Smooth muscle cell (in vitro differentiated cells): ENCODE data around the gene CHD6. TPM values are rescaled to one million over a fixed set of nuclear protein-coding genes. Genes with fewer than 3 reads are reported as not detected.

ENCODE experiments used
- DNase-seq: peaks from one replicate; lab custom pipeline; 2025; ENCODE audit not compliant: unreplicated experiment; lab: John Stamatoyannopoulos, UW
- H2AFZ ChIP-seq: fragments of 200-600 bp; sonication (generic); 2 replicates; pipeline ENCODE4 v1.6.0; 2016; ENCODE audit warnings: antibody characterized with exemption, low read depth, mild to moderate bottlenecking
- H3F3A ChIP-seq: fragments of 200-600 bp; sonication (generic); 2 replicates; pipeline ENCODE4 v1.6.0; 2017; ENCODE audit warnings: antibody characterized with exemption, low read depth
- H3K27ac ChIP-seq: fragments of 200-600 bp; sonication (generic); 2 replicates; pipeline ENCODE4 v1.5.1; 2016; ENCODE audit warnings: low read depth, mild to moderate bottlenecking
- H3K27me3 ChIP-seq: fragments of 200-600 bp; sonication (generic); 2 replicates; pipeline ENCODE4 v1.6.1; 2016; ENCODE audit warnings: low read depth, mild to moderate bottlenecking
- H3K36me3 ChIP-seq: fragments of 200-600 bp; sonication (generic); 2 replicates; pipeline ENCODE4 v1.5.1; 2016; ENCODE audit warnings: low read depth
- H3K4me1 ChIP-seq: fragments of 200-600 bp; sonication (generic); 2 replicates; pipeline ENCODE4 v1.5.1; 2016; ENCODE audit warnings: low read depth
- H3K4me2 ChIP-seq: fragments of 200-600 bp; sonication (generic); 2 replicates; pipeline ENCODE4 v1.6.0; 2016; ENCODE audit warnings: mild to moderate bottlenecking
- H3K4me3 ChIP-seq: fragments of 200-600 bp; sonication (generic); 2 replicates; pipeline ENCODE4 v1.5.1; 2016; ENCODE audit warnings: mild to moderate bottlenecking
- H3K79me2 ChIP-seq: fragments of 200-600 bp; sonication (generic); 2 replicates; pipeline ENCODE4 v1.6.0; 2016; ENCODE audit warnings: low read depth, mild to moderate bottlenecking
- H3K9ac ChIP-seq: fragments of 200-600 bp; sonication (generic); 2 replicates; pipeline ENCODE4 v1.6.0; 2016; ENCODE audit warnings: low read depth
- H3K9me3 ChIP-seq: fragments of 200-600 bp; sonication (generic); replicated peaks from 2 replicates; pipeline ENCODE4 v1.5.1; 2016; ENCODE audit warnings: low read depth
- H4K20me1 ChIP-seq: fragments of 200-600 bp; sonication (generic); 2 replicates; pipeline ENCODE4 v1.6.0; 2016; ENCODE audit warnings: low read depth
- CTCF ChIP-seq: fragments of 200-600 bp; sonication (generic); IDR thresholded peaks from 2 replicates; pipeline ENCODE4 v1.5.1; 2017; ENCODE audit warnings: borderline replicate concordance, mild to moderate bottlenecking, antibody characterized with exemption; ENCODE audit not compliant: insufficient read depth, poor library complexity, severe bottlenecking
- WGBS: methylation state at CpG from one replicate; pipeline ENCODE4 v1.1.7; 2016; ENCODE audit warnings: low lambda C conversion rate; 5-methylcytosine and 5-hydroxymethylcytosine counted together
- polyA plus RNA-seq: library from polyadenylated mRNA; unstranded; fragments of >200 nt; fragmentation: Nextera tagmentation; extraction: Ambion mirVana; gene quantifications from 2 replicates; pipeline ENCODE4 v1.2.1, GENCODE V29; 2016
- total RNA-seq: library from RNA; depleted of rRNA; stranded (reverse); fragments of >200 nt; gene quantifications from 2 replicates; pipeline ENCODE4 v1.2.3, GENCODE V29; 2014

CHD6 gene
- total and polyA plus RNA-seq, 2 experiments from 2014 or later: 41.7 to 47.8 TPM

- H3K4me1 ChIP-seq: no peaks in the 10 kb centered on the region
- no peak overlapping the region for H3K9ac ChIP-seq
- H3K4me3 ChIP-seq: no peak overlapping the region
- H3K79me2 ChIP-seq: peaks cover 90% of the 10 kb centered on the region
- 88% methylated on average over 2 of the region's 2 CpGs for WGBS
- no peak overlapping the region for H3K27ac ChIP-seq
- H2AFZ ChIP-seq: no peak overlapping the region
- H3K4me2 ChIP-seq: no peak overlapping the region
- no peaks in the 10 kb centered on the region for H3K9me3 ChIP-seq
- peaks cover 82% of the 10 kb centered on the region for H4K20me1 ChIP-seq
- no peaks in the 10 kb centered on the region for H3K27me3 ChIP-seq
- TF ChIP-seq CTCF: no peak
- H3F3A ChIP-seq: no peaks in the 10 kb centered on the region
- DNase-seq: no peak
- peaks cover 3% of the 10 kb centered on the region for H3K36me3 ChIP-seq
These were observed 30.7 kb downstream of the CHD6 start for GRCh38 chr20:41587523-41587922.

GRCh38 chr20:41586772-41587171, 31.4 kb downstream of the CHD6 start:
- no peak for TF ChIP-seq CTCF
- Histone ChIP-seq H3K4me3 (no peak overlapping the region), H3K9me3 (no peaks in the 10 kb centered on the region), H3K27ac (no peak overlapping the region), H3F3A (no peaks in the 10 kb centered on the region), H3K4me1 (no peaks in the 10 kb centered on the region), H3K36me3 (peaks cover 3% of the 10 kb centered on the region), H3K4me2 (no peak overlapping the region), H2AFZ (no peak overlapping the region), H3K79me2 (peaks cover 90% of the 10 kb centered on the region), H3K27me3 (no peaks in the 10 kb centered on the region), H3K9ac (no peak overlapping the region), H4K20me1 (peaks cover 82% of the 10 kb centered on the region)
- DNase-seq: no peak
- 100% methylated on average over 1 of the region's 1 CpG for WGBS

GRCh38 chr20:41580350-41580749, 37.8 kb downstream of the CHD6 start:
- no peak for TF ChIP-seq CTCF
- Histone ChIP-seq H2AFZ (no peak overlapping the region), H3K27me3 (no peaks in the 10 kb centered on the region), H3K79me2 (peaks cover 100% of the 10 kb centered on the region), H3K27ac (no peak overlapping the region), H3K4me2 (no peak overlapping the region), H4K20me1 (peaks cover 100% of the 10 kb centered on the region), H3K36me3 (peaks cover 3% of the 10 kb centered on the region), H3K4me3 (no peak overlapping the region), H3F3A (no peaks in the 10 kb centered on the region), H3K9me3 (no peaks in the 10 kb centered on the region), H3K9ac (no peak overlapping the region), H3K4me1 (no peaks in the 10 kb centered on the region)
- 87% methylated on average over 2 of the region's 2 CpGs for WGBS
- no peak for DNase-seq
